IMR-90 (cell line): ENCODE results near the gene ZEB2. TPM values are rescaled to one million over a fixed set of nuclear protein-coding genes. Genes with fewer than 3 reads are reported as not detected.

Experiments
- ATAC-seq: fragments of 200-7000 bp; cut with Tn5 transposase; 2 replicates; pipeline ENCODE4 v1.9.1; 2020; ENCODE audit warnings: low read depth, mild to moderate bottlenecking, moderate library complexity
- BruUV-seq: library from RNA; stranded (reverse); fragments of 400-500 nt; replicated peaks from 2 replicates; lab custom pipeline; 2021; lab: Mats Ljungman, UMichigan
- CTCF ChIA-PET: fragments of 300-600 bp; formaldehyde crosslinking; extraction: SDS; loops from one replicate; lab custom pipeline; 2021; ENCODE audit warnings: antibody characterized with exemption; lab: Yijun Ruan, JAX
- POLR2A ChIA-PET: fragments of 300-600 bp; sonication (Branson Sonifier 250); formaldehyde crosslinking; loops from one replicate; lab custom pipeline; 2022; ENCODE audit warnings: antibody characterized with exemption; ENCODE audit not compliant: unreplicated experiment; lab: Charles Lee
- DNase-seq: peaks from one replicate; pipeline ENCODE4 v3.0.0; 2013
- H2AFZ ChIP-seq: replicated peaks from 2 replicates; pipeline ENCODE3; 2013; ENCODE audit warnings: low read length, mild to moderate bottlenecking; ENCODE audit not compliant: poor library complexity
- H2AK5ac ChIP-seq: 2 replicates; pipeline ENCODE4 v1.6.1; 2013; ENCODE audit warnings: low read depth, low read length, inconsistent platforms
- H2AK9ac ChIP-seq: replicated peaks from 2 replicates; pipeline ENCODE3; 2013; ENCODE audit warnings: mild to moderate bottlenecking, low read depth, low read length, moderate library complexity; ENCODE audit not compliant: poor library complexity
- H2BK120ac ChIP-seq: 2 replicates; pipeline ENCODE4 v1.6.1; 2013; ENCODE audit warnings: low read depth, low read length, inconsistent platforms
- H2BK15ac ChIP-seq: 3 replicates; pipeline ENCODE4 v1.6.1; 2013; ENCODE audit warnings: low read depth, low read length, inconsistent platforms
- H2BK20ac ChIP-seq: 2 replicates; pipeline ENCODE4 v1.6.1; 2013; ENCODE audit warnings: low read depth, mild to moderate bottlenecking, inconsistent platforms, low read length, moderate library complexity
- H2BK5ac ChIP-seq: 2 replicates; pipeline ENCODE4 v1.6.1; 2013; ENCODE audit warnings: mild to moderate bottlenecking, low read depth, low read length, inconsistent platforms; ENCODE audit not compliant: poor library complexity, severe bottlenecking
- H3K14ac ChIP-seq: replicated peaks from 2 replicates; pipeline ENCODE4 v1.6.1; 2013; ENCODE audit warnings: low read depth, low read length, inconsistent platforms
- H3K18ac ChIP-seq: 2 replicates; pipeline ENCODE4 v1.6.1; 2013; ENCODE audit warnings: low read depth, low read length, control low read depth
- H3K23ac ChIP-seq: 2 replicates; pipeline ENCODE4 v1.6.1; 2013; ENCODE audit warnings: low read depth, low read length, inconsistent platforms
- H3K27ac ChIP-seq: 2 replicates; pipeline ENCODE4 v1.5.1; 2013; ENCODE audit warnings: mild to moderate bottlenecking, control low read depth, low read length; ENCODE audit not compliant: insufficient read depth
- H3K27me3 ChIP-seq: 2 replicates; pipeline ENCODE4 v1.6.1; 2013; ENCODE audit warnings: low read length; ENCODE audit not compliant: control insufficient read depth, insufficient read depth
- H3K36me3 ChIP-seq: 2 replicates; pipeline ENCODE4 v1.6.1; 2013; ENCODE audit warnings: low read length, mixed read lengths; ENCODE audit not compliant: control insufficient read depth, insufficient read depth
- H3K4ac ChIP-seq: 2 replicates; pipeline ENCODE4 v1.6.1; 2013; ENCODE audit warnings: low read depth, low read length, inconsistent platforms
- H3K4me1 ChIP-seq: 2 replicates; pipeline ENCODE4 v1.6.1; 2013; ENCODE audit warnings: low read length, mixed read lengths; ENCODE audit not compliant: control insufficient read depth, insufficient read depth
- H3K4me2 ChIP-seq: 2 replicates; pipeline ENCODE4 v1.6.1; 2013; ENCODE audit warnings: low read depth, mild to moderate bottlenecking, control low read depth, low read length, moderate library complexity
- H3K4me3 ChIP-seq: 2 replicates; pipeline ENCODE4 v1.5.1; 2013; ENCODE audit warnings: low read depth, mild to moderate bottlenecking, control low read depth, low read length, moderate library complexity; ENCODE audit not compliant: insufficient read depth
- H3K56ac ChIP-seq: 2 replicates; pipeline ENCODE4 v1.6.1; 2013; ENCODE audit warnings: low read length, inconsistent platforms; ENCODE audit not compliant: insufficient read depth; ENCODE audit errors: extremely low read depth
- H3K79me1 ChIP-seq, 2 experiments: 2 replicates each; pipeline ENCODE4 v1.6.1; 2013; ENCODE audit warnings: low read length in 2 of 2, inconsistent platforms in 1 of 2, low read depth in 1 of 2
- H3K9ac ChIP-seq: 2 replicates; pipeline ENCODE4 v1.6.1; 2013; ENCODE audit warnings: low read depth, low read length, control low read depth
- H3K9me1 ChIP-seq: 2 replicates; pipeline ENCODE4 v1.6.1; 2013; ENCODE audit warnings: low read length, inconsistent platforms; ENCODE audit not compliant: insufficient read depth
- H3K9me3 ChIP-seq: 2 replicates; pipeline ENCODE4 v1.6.1; 2013; ENCODE audit warnings: low read length; ENCODE audit not compliant: control insufficient read depth, insufficient read depth
- H4K20me1 ChIP-seq: 2 replicates; pipeline ENCODE4 v1.6.1; 2013; ENCODE audit warnings: low read length, inconsistent platforms; ENCODE audit not compliant: insufficient read depth
- H4K5ac ChIP-seq: 2 replicates; pipeline ENCODE4 v1.6.1; 2013; ENCODE audit warnings: mild to moderate bottlenecking, low read depth, low read length, control low read depth
- H4K8ac ChIP-seq, 2 experiments: 2 replicates each; pipeline ENCODE4 v1.6.1; 2013; ENCODE audit warnings: low read depth in 2 of 2, low read length in 2 of 2, control low read depth in 1 of 2, inconsistent platforms in 1 of 2
- H4K91ac ChIP-seq: 2 replicates; pipeline ENCODE4 v1.6.1; 2013; ENCODE audit warnings: low read depth, low read length, inconsistent platforms; ENCODE audit not compliant: insufficient read depth
- BHLHE40 ChIP-seq: fragments of 150-350 bp; IDR thresholded peaks from 2 replicates; pipeline ENCODE4 v1.6.1; 2016; ENCODE audit warnings: mild to moderate bottlenecking, low read depth, low read length
- ELK1 ChIP-seq: fragments of 150-350 bp; IDR thresholded peaks from 2 replicates; pipeline ENCODE4 v1.6.1; 2016; ENCODE audit warnings: low read depth, mild to moderate bottlenecking, low read length, moderate library complexity, borderline replicate concordance
- NFE2L2 ChIP-seq: fragments of 150-350 bp; IDR thresholded peaks from 2 replicates; pipeline ENCODE4 v1.6.1; 2016; ENCODE audit warnings: low read depth, mild to moderate bottlenecking, low read length
- POLR2A ChIP-seq: IDR thresholded peaks from 2 replicates; pipeline ENCODE4 v1.6.1; 2012; ENCODE audit warnings: mild to moderate bottlenecking, low read depth, low read length
- WGBS, 2 experiments: methylation state at CpG; one replicate each; pipeline versions ENCODE4 v1.1.5 to v1.1.7; 2013; ENCODE audit warnings: missing lambda C conversion rate in 2 of 2; ENCODE audit not compliant: insufficient read length in 1 of 2; ENCODE audit errors: extremely low coverage in 2 of 2; 5-methylcytosine and 5-hydroxymethylcytosine counted together
- dilution Hi-C: fragments of 300-500 bp; cut with HindIII; formaldehyde crosslinking; loops from one replicate; pipeline ENCODE4 v1.14.3; 2018; ENCODE audit warnings: low sequenced_read_pairs; ENCODE audit not compliant: unreplicated experiment
- in situ Hi-C: fragments of 300-500 bp; cut with MboI; formaldehyde crosslinking; loops from 3 replicates; pipeline ENCODE4 v1.14.3; 2019; ENCODE audit warnings: low sequenced_read_pairs, inconsistent platforms, mixed read lengths
- intact Hi-C: fragments of 100-400 bp; cut with micrococcal nuclease; formaldehyde crosslinking; loops from 2 replicates; pipeline ENCODE4 v1.10.0; 2022
- polyA plus RNA-seq, 3 experiments: library from polyadenylated mRNA; depleted of rRNA; stranded (reverse); fragments of >200 nt; gene quantifications; 2 replicates each; pipeline ENCODE4 v1.2.3, GENCODE V29; 2012; ENCODE audit warnings: low replicate concordance in 1 of 3
- total RNA-seq: library from RNA; depleted of rRNA; stranded (reverse); fragments of >200 nt; gene quantifications from 2 replicates; pipeline ENCODE4 v1.2.3, GENCODE V29; 2012
- TF ChIP-seq, protein P1 (sequence below): conservative IDR thresholded peaks from 2 replicates; pipeline ENCODE4 v1.5.1; 2012; ENCODE audit warnings: mild to moderate bottlenecking, low read depth, low read length, improper control_type of control experiment

Gene ZEB2
- total and polyA plus RNA-seq, 2 of the 4 experiments (the other 2 are of a cell fraction) = 22.4 to 50.9 TPM

DNA sequence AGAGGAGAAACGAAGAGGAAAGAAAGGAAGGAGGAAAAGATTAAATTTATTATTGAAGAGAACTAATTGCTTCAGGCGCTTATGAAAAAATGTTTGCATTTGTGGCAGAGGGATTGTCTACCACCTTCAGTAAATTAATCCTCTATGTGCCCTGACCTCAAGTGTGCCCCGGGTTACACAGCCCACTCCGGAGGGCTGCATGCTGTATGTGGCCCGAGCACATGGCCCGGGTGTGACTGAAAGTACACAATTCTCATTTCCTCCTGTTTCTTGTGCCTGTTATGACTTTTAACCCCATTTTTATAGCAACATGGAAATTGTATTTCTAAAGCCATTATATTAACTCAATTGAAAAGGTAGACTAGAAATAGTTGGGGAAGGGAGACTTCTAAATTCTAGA lies 38.8 kb downstream of the ZEB2 start:
- POLR2A ChIA-PET = no interaction called here
- Histone ChIP-seq H3K9ac (no peak overlapping the region), H3K4me1 (peaks cover 20% of the 10 kb centered on the region), H3K9me1 (peaks cover 8% of the 10 kb centered on the region; the same call in 1 of the 2 replicates), H2AK5ac (peak overlapping the region; percentile 30; the same call in 1 of the 2 replicates), H2AK9ac (no peak overlapping the region), H3K27ac (no peak overlapping the region), H3K56ac (no peak overlapping the region), H4K8ac (no peak overlapping the region), H3K9me3 (no peaks in the 10 kb centered on the region), H3K4ac (no peak overlapping the region), H3K27me3 (no peaks in the 10 kb centered on the region), H3K79me1 (peaks cover 26 to 41% of the 10 kb centered on the region in 2 experiments), H2AFZ (no peak overlapping the region), H3K4me2 (no peak overlapping the region), H2BK120ac (no peak overlapping the region), H4K5ac (no peak overlapping the region), H2BK20ac (no peak overlapping the region), H3K14ac (no peak overlapping the region), H2BK5ac (no peak overlapping the region), H4K91ac (no peak overlapping the region), H3K18ac (no peak overlapping the region), H3K4me3 (no peak overlapping the region), H2BK15ac (no peak overlapping the region), H3K23ac (no peak overlapping the region), H4K20me1 (peaks cover 17% of the 10 kb centered on the region; the same call in 1 of the 2 replicates), H3K36me3 (peaks cover 6% of the 10 kb centered on the region; the same call in 1 of the 2 replicates)
- WGBS, 2 experiments = 40 to 80% methylated on average over 1 of the region's 6 CpGs
- DNase-seq = no peak
- no TSS peak for BruUV-seq
- in situ Hi-C loops = no loop called here
- intact Hi-C loops = no loop called here
- no peak for ATAC-seq
- dilution Hi-C loops = no loop called here
- TF ChIP-seq ELK1 (no peak), BHLHE40 (no peak), NFE2L2 (no peak), POLR2A (no peak)
- TF ChIP-seq, protein P1, sequence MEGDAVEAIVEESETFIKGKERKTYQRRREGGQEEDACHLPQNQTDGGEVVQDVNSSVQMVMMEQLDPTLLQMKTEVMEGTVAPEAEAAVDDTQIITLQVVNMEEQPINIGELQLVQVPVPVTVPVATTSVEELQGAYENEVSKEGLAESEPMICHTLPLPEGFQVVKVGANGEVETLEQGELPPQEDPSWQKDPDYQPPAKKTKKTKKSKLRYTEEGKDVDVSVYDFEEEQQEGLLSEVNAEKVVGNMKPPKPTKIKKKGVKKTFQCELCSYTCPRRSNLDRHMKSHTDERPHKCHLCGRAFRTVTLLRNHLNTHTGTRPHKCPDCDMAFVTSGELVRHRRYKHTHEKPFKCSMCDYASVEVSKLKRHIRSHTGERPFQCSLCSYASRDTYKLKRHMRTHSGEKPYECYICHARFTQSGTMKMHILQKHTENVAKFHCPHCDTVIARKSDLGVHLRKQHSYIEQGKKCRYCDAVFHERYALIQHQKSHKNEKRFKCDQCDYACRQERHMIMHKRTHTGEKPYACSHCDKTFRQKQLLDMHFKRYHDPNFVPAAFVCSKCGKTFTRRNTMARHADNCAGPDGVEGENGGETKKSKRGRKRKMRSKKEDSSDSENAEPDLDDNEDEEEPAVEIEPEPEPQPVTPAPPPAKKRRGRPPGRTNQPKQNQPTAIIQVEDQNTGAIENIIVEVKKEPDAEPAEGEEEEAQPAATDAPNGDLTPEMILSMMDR = no peak
- CTCF ChIA-PET = interaction anchor here (0.6 kb wide), 1 partner anchor 29 kb away, joined by 3 read pairs; no protein-coding TSS in a partner anchor
